Liver (tissue), 9 donors: ENCODE results near the gene TNFSF15. TPM values are rescaled to one million over a fixed set of nuclear protein-coding genes. Genes with fewer than 3 reads are reported as not detected.

Experiments
- DNase-seq: peaks from one replicate; pipeline ENCODE4 v3.0.0-alpha.2; 2017; ENCODE audit warnings: low spot score
- H3K27ac ChIP-seq, 2 donors: one replicate each; pipeline ENCODE4 v1.7.0; 2013; ENCODE audit warnings: inconsistent platforms in 2 of 2, low read length in 2 of 2, control low read depth in 1 of 2, low read depth in 1 of 2, mild to moderate bottlenecking in 1 of 2
- H3K27me3 ChIP-seq, 4 donors: one replicate each; pipeline versions ENCODE4 v1.6.1 to v1.7.0; 2013; ENCODE audit warnings: low read length in 3 of 4, inconsistent platforms in 1 of 4, mild to moderate bottlenecking in 1 of 4, moderate library complexity in 1 of 4; ENCODE audit not compliant: control insufficient read depth in 4 of 4, insufficient read depth in 4 of 4
- H3K36me3 ChIP-seq, 4 donors: one replicate each; pipeline versions ENCODE4 v1.6.1 to v1.7.0; 2013; ENCODE audit warnings: low read length in 3 of 4, mild to moderate bottlenecking in 3 of 4, low read depth in 1 of 4, moderate library complexity in 1 of 4; ENCODE audit not compliant: control insufficient read depth in 4 of 4, insufficient read depth in 3 of 4
- H3K4me1 ChIP-seq, 4 donors: one replicate each; pipeline versions ENCODE4 v1.6.1 to v1.7.0; 2013; ENCODE audit warnings: low read length in 3 of 4, mild to moderate bottlenecking in 3 of 4, moderate library complexity in 1 of 4; ENCODE audit not compliant: control insufficient read depth in 4 of 4, insufficient read depth in 4 of 4
- H3K4me3 ChIP-seq, 3 donors: one replicate each; pipeline versions ENCODE4 v1.6.1 to v1.7.0; 2013; ENCODE audit warnings: low read length in 3 of 3, control low read depth in 1 of 3, low read depth in 1 of 3, mild to moderate bottlenecking in 1 of 3
- H3K9ac ChIP-seq, 2 donors: one replicate each; pipeline ENCODE4 v1.7.0; 2013; ENCODE audit warnings: low read length in 2 of 2, mild to moderate bottlenecking in 2 of 2, moderate library complexity in 2 of 2, control low read depth in 1 of 2, low read depth in 1 of 2
- H3K9me3 ChIP-seq, 4 donors: one replicate each; pipeline versions ENCODE4 v1.6.1 to v1.7.0; 2013; ENCODE audit warnings: low read length in 3 of 4; ENCODE audit not compliant: control insufficient read depth in 4 of 4
- EGR1 ChIP-seq, 2 donors: IDR thresholded peaks; 2 replicates each; pipeline ENCODE4 v1.6.1; 2016 to 2018; ENCODE audit warnings: antibody characterized with exemption in 2 of 2, low read depth in 2 of 2
- FOXA1 ChIP-seq: IDR thresholded peaks from 2 replicates; pipeline ENCODE4 v1.6.1; 2016; ENCODE audit warnings: antibody characterized with exemption
- FOXA2 ChIP-seq: IDR thresholded peaks from 2 replicates; pipeline ENCODE4 v1.6.1; 2016; ENCODE audit warnings: antibody characterized with exemption
- GABPA ChIP-seq, 2 donors: IDR thresholded peaks in 1 of 2; conservative IDR thresholded peaks in 1 of 2; 2 replicates each; pipeline ENCODE4 v1.6.1; 2016; ENCODE audit warnings: antibody characterized with exemption in 2 of 2, mild to moderate bottlenecking in 1 of 2, moderate library complexity in 1 of 2
- HNF4A ChIP-seq, 2 donors: conservative IDR thresholded peaks; 2 replicates each; pipeline ENCODE4 v1.6.1; 2016; ENCODE audit warnings: antibody characterized with exemption in 2 of 2, mild to moderate bottlenecking in 2 of 2
- HNF4G ChIP-seq: IDR thresholded peaks from 2 replicates; pipeline ENCODE4 v1.6.1; 2016; ENCODE audit warnings: antibody characterized with exemption
- JUND ChIP-seq, 2 donors: IDR thresholded peaks; 2 replicates each; pipeline ENCODE4 v1.6.1; 2016; ENCODE audit warnings: antibody characterized with exemption in 2 of 2
- NR2F2 ChIP-seq: IDR thresholded peaks from 2 replicates; pipeline ENCODE4 v1.6.1; 2016; ENCODE audit warnings: antibody characterized with exemption
- RAD21 ChIP-seq, 2 donors: IDR thresholded peaks; 2 replicates each; pipeline ENCODE4 v1.6.1; 2016; ENCODE audit warnings: antibody characterized with exemption in 2 of 2, mild to moderate bottlenecking in 2 of 2
- RXRA ChIP-seq, 2 donors: IDR thresholded peaks; 2 replicates each; pipeline ENCODE4 v1.6.1; 2017 to 2018; ENCODE audit warnings: antibody characterized with exemption in 2 of 2, mild to moderate bottlenecking in 1 of 2
- SP1 ChIP-seq: IDR thresholded peaks from 2 replicates; pipeline ENCODE4 v1.6.1; 2018; ENCODE audit warnings: antibody characterized with exemption, mild to moderate bottlenecking
- TAF1 ChIP-seq: conservative IDR thresholded peaks from 2 replicates; pipeline ENCODE4 v1.6.1; 2016; ENCODE audit warnings: antibody characterized with exemption, mild to moderate bottlenecking
- YY1 ChIP-seq: IDR thresholded peaks from 2 replicates; pipeline ENCODE4 v1.6.1; 2016; ENCODE audit warnings: antibody characterized with exemption, mild to moderate bottlenecking
- WGBS: extraction: QIAGEN DNeasy Blood & Tissue Kit; methylation state at CpG from one replicate; pipeline ENCODE4 v1.1.7; 2013; 5-methylcytosine and 5-hydroxymethylcytosine counted together
- polyA plus RNA-seq, 2 donors: library from polyadenylated mRNA; stranded (reverse) in 1 of 2; unstranded in 1 of 2; fragments of 200-250 nt in 1 of 2; fragments of >200 nt in 1 of 2; fragmentation: Nextera tagmentation in 1 of 2; extraction: Ambion mirVana in 1 of 2; gene quantifications; one replicate each; pipeline versions ENCODE4 v1.2.1 to v1.2.3, GENCODE V29; 2013 to 2015
- total RNA-seq, 2 donors: library from RNA; depleted of rRNA; stranded (reverse); fragments of >200 nt; gene quantifications; one replicate each; pipeline ENCODE4 v1.2.3, GENCODE V29; 2014
- TF ChIP-seq, protein P1 (sequence below): IDR thresholded peaks from 2 replicates; pipeline ENCODE4 v1.6.1; 2016; ENCODE audit warnings: antibody characterized with exemption, mild to moderate bottlenecking
- TF ChIP-seq, protein P2 (sequence below): IDR thresholded peaks from 2 replicates; pipeline ENCODE4 v1.6.1; 2016; ENCODE audit warnings: antibody characterized with exemption
- TF ChIP-seq, protein P3 (sequence below): fragments of 150-350 bp; IDR thresholded peaks from 2 replicates; pipeline ENCODE4 v1.5.1; 2017; ENCODE audit warnings: improper control_type of control experiment, low read depth, low read length; ENCODE audit not compliant: missing input control
- TF ChIP-seq, protein P4 (sequence below): IDR thresholded peaks from 2 replicates; pipeline ENCODE4 v1.6.1; 2016; ENCODE audit warnings: antibody characterized with exemption
- TF ChIP-seq, protein P5 (sequence below): IDR thresholded peaks from 2 replicates; pipeline ENCODE4 v1.6.1; 2016; ENCODE audit warnings: antibody characterized with exemption
- donor health status: healthy.
- donor health status: healthy.
- donor health status: healthy.
- donor health status: healthy.
- donor health status: healthy.

TNFSF15 gene
- total and polyA plus RNA-seq, 4 donors: 0.01 to 0.42 (median 0.08) TPM; not detected in 1

DNA sequence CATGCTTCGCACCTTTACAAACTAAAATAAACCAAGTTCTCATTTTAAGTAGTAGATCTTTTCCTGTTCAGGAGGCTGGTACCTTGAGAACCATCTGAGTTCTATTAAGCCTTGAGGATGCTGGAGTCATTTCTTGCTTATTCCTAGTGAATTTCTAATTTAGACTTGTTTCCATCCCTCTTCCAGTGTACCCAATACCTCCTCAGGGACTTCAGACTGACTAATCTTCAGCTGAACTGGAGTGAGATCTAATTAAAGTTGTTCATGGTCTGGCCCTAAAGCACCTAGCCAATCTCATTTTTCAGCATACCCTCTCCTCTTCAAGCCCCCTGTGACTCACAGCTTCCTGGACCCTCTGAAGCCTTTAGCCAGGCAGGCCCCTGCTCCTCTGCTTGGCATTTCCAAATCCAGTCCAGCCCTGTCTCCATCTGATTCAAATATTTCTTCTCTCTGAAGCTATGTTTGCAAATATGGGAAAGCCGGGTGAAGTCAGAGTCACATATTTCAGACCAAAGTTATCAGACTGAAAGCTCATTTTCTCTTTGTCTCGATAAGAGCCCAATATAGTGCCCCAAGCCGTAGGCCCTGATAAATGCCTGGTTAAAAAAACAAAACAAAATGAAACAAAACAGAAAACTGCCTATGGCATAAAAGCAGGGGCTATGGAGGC is 19.4 kb upstream of the TNFSF15 start (continued):
- TF ChIP-seq HNF4A (conservative IDR thresholded peaks at IDR 0.05): no peak

DNA sequence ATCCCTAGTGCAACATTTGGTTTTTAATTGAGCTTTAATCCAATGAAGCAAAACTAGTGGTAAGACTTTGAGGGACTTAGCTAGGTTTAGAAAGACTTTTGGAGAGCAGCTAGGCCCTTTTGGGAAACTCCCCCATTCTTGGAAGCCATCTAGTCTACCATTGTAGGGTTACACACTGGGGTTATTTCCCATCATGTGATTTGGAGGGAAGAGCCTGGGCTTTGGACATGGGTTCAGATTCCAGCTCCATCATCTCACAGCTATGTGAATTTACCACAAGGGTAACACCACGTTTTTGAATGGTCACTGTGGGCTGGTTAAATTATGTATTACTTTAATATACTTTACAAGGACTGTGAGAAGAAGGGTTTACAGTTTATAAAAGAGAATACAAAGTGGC is 18.3 kb upstream of the TNFSF15 start:
- TF ChIP-seq GABPA (IDR thresholded peaks at IDR 0.05 in 1 of 2, conservative IDR thresholded peaks at IDR 0.05 in 1 of 2) (no peak), RAD21 (IDR thresholded peaks at IDR 0.05) (no peak), HNF4A (conservative IDR thresholded peaks at IDR 0.05) (no peak), JUND (IDR thresholded peaks at IDR 0.05) (no peak), FOXA2 (no peak), RXRA (IDR thresholded peaks at IDR 0.05) (no peak), YY1 (no peak), TAF1 (no peak), NR2F2 (no peak), SP1 (no peak), EGR1 (IDR thresholded peaks at IDR 0.05; ENCODE audit: low read depth in 2 of 2) (no peak), FOXA1 (no peak), HNF4G (no peak)
- TF ChIP-seq, protein P1, sequence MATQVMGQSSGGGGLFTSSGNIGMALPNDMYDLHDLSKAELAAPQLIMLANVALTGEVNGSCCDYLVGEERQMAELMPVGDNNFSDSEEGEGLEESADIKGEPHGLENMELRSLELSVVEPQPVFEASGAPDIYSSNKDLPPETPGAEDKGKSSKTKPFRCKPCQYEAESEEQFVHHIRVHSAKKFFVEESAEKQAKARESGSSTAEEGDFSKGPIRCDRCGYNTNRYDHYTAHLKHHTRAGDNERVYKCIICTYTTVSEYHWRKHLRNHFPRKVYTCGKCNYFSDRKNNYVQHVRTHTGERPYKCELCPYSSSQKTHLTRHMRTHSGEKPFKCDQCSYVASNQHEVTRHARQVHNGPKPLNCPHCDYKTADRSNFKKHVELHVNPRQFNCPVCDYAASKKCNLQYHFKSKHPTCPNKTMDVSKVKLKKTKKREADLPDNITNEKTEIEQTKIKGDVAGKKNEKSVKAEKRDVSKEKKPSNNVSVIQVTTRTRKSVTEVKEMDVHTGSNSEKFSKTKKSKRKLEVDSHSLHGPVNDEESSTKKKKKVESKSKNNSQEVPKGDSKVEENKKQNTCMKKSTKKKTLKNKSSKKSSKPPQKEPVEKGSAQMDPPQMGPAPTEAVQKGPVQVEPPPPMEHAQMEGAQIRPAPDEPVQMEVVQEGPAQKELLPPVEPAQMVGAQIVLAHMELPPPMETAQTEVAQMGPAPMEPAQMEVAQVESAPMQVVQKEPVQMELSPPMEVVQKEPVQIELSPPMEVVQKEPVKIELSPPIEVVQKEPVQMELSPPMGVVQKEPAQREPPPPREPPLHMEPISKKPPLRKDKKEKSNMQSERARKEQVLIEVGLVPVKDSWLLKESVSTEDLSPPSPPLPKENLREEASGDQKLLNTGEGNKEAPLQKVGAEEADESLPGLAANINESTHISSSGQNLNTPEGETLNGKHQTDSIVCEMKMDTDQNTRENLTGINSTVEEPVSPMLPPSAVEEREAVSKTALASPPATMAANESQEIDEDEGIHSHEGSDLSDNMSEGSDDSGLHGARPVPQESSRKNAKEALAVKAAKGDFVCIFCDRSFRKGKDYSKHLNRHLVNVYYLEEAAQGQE: no peak
- TF ChIP-seq, protein P2, sequence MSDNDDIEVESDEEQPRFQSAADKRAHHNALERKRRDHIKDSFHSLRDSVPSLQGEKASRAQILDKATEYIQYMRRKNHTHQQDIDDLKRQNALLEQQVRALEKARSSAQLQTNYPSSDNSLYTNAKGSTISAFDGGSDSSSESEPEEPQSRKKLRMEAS: no peak
- TF ChIP-seq, protein P3, sequence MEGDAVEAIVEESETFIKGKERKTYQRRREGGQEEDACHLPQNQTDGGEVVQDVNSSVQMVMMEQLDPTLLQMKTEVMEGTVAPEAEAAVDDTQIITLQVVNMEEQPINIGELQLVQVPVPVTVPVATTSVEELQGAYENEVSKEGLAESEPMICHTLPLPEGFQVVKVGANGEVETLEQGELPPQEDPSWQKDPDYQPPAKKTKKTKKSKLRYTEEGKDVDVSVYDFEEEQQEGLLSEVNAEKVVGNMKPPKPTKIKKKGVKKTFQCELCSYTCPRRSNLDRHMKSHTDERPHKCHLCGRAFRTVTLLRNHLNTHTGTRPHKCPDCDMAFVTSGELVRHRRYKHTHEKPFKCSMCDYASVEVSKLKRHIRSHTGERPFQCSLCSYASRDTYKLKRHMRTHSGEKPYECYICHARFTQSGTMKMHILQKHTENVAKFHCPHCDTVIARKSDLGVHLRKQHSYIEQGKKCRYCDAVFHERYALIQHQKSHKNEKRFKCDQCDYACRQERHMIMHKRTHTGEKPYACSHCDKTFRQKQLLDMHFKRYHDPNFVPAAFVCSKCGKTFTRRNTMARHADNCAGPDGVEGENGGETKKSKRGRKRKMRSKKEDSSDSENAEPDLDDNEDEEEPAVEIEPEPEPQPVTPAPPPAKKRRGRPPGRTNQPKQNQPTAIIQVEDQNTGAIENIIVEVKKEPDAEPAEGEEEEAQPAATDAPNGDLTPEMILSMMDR: no peak
- TF ChIP-seq, protein P4, sequence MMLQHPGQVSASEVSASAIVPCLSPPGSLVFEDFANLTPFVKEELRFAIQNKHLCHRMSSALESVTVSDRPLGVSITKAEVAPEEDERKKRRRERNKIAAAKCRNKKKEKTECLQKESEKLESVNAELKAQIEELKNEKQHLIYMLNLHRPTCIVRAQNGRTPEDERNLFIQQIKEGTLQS: no peak
- TF ChIP-seq, protein P5, sequence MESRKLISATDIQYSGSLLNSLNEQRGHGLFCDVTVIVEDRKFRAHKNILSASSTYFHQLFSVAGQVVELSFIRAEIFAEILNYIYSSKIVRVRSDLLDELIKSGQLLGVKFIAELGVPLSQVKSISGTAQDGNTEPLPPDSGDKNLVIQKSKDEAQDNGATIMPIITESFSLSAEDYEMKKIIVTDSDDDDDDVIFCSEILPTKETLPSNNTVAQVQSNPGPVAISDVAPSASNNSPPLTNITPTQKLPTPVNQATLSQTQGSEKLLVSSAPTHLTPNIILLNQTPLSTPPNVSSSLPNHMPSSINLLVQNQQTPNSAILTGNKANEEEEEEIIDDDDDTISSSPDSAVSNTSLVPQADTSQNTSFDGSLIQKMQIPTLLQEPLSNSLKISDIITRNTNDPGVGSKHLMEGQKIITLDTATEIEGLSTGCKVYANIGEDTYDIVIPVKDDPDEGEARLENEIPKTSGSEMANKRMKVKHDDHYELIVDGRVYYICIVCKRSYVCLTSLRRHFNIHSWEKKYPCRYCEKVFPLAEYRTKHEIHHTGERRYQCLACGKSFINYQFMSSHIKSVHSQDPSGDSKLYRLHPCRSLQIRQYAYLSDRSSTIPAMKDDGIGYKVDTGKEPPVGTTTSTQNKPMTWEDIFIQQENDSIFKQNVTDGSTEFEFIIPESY: no peak
- H3K9me3 ChIP-seq: no peaks in the 10 kb centered on the region
- H3K4me3 ChIP-seq: no peak overlapping the region
- peaks cover 0 to 2% (median 0%) of the 10 kb centered on the region in 4 donors for H3K27me3 ChIP-seq
- 27% methylated on average over 1 of the region's 1 CpG for WGBS
- H3K9ac ChIP-seq: no peak overlapping the region
- H3K36me3 ChIP-seq: no peaks in the 10 kb centered on the region
- H3K27ac ChIP-seq: no peak overlapping the region
- no peak for DNase-seq
- no peaks in the 10 kb centered on the region for H3K4me1 ChIP-seq
